Smooth muscle cell of the brain vasculature (primary cell): ENCODE data around the gene SLC38A4.
"Not testable (repeated sequence)": the region's sequence is repeated elsewhere in the genome, so short reads cannot be mapped to it uniquely, and the experiment has no call there.

Experiments
- DNase-seq: peaks from one replicate; pipeline ENCODE4 v3.0.0-alpha.2; 2012; ENCODE audit warnings: low read depth, low spot score

SLC38A4 gene

GRCh38 chr12:46777587-46777986 is 48.2 kb downstream of the SLC38A4 start:
- no peak for DNase-seq

GRCh38 chr12:46775796-46776195 is 50.0 kb downstream of the SLC38A4 start:
- no peak for DNase-seq

DNA sequence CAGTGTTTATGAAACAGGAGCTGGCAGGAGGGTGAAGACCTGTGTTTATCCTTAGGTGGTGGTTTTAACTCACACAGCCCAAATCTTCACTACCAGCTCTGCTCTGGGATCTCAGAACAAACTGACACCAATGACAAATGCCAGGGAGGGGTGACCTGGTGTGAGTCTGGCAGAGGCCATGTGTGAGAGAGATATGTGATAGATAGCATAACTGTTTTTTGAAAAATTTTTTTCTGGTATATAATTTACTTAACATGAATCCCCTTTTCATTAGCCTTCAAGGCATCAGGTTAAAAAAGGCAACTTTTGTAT is 51.5 kb downstream of the SLC38A4 start:
- DNase-seq: no peak

DNA sequence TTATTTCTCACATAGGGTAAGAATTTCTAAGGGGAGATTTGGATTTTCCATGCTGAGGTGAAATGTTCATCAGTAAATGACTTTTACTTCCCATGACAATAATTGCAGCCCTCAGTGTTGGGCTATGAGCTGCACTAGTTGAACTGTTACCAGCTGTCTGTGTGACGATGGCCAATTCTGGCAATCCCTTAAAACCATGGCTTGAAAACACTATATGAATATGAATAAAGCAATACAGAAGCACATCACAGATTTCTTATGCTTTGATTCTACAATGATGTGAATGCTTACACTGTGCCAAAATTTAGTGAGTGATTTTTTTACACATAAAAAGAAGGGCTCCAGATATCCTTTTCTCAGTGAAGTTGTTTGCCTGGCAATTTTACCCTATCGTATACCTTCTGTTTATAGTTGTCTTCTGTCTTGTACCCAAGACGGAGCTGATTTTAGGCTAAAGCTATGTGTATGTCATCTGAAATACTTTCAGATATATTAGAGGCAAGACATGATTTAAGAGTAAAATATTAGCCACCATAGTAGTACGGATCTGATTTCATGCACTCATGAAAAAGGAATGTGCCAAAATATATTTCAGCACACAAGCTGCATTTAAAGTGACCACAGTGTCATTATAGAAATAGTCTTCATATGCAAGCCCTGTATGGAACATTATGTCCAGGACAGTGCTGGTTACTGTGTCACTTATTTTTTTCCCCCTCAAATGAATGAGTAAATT is 52.0 kb downstream of the SLC38A4 start:
- no peak for DNase-seq

- no peak for DNase-seq
Measured at GRCh38 chr12:46771268-46771827, 54.4 kb downstream of the SLC38A4 start.

DNA sequence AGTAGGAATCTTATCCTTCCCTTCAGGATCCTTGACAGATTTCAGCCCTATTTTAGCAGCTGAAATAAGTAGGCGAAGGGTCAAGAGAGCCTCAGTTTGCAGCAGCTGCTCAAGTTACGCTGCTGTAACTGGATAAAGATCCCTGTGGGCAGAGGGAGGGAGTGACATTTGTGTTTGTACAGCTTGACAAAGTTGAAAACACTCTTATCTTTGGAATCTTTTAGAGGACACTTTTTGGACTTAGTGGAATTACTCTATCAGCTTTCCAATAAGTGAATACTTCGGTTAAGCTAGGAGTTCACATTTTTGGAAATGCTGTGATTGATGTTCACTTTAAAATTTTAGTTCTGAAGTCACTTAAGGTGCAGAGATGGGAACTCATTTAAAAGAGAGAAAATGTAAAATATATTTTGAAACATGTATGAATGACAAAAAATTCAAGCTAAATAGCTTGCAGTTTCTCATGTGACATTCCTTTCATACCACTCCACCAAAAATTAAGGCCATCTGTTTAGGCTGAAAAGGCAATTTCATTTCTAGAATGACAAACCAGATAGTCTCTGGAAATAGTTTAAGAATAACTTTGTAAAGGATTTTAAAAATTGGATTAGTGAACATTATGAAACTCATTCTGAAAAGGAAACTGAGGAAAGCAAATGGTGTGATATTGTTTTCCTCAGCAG is 55.2 kb downstream of the SLC38A4 start:
- no peak for DNase-seq

GRCh38 chr12:46764005-46764404 is 61.8 kb downstream of the SLC38A4 start:
- DNase-seq: no peak

DNA sequence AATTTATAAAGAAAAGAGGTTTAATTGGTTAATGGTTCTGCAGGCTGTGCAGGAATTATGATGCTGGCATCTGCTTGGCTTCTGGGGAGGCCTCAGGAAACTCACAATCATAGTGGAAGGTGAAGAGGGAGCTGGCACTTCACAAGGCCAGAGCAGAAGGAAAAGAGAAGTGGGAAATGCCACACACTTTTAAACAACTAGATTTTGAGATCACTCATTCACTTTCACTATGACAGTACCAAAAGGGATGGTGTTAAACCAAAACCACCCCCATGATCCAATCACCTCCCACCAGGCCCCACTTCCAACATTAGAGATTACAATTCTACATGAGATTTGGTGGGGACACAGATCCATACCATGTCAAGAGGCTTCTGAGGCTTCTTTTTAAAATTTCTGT is 62.6 kb downstream of the SLC38A4 start:
- no peak for DNase-seq

DNA sequence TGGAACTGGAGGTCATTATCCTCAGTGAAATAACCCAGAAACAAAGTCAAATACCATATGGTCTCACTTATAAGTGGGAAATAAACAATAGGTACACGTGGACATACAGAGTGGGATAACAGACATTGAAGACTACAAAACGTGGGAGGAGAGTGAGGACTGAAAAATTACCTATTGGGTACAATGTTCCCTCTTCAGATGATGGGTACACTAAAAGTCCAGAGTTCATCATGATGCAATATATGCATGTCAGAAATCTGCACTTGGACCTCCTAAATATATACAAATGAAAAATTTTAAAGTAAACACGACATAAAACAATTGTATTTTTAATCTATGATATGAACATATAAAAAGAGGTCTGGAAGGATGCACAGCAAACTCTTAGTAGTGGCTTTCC is 71.2 kb downstream of the SLC38A4 start:
- DNase-seq: no peak

DNA sequence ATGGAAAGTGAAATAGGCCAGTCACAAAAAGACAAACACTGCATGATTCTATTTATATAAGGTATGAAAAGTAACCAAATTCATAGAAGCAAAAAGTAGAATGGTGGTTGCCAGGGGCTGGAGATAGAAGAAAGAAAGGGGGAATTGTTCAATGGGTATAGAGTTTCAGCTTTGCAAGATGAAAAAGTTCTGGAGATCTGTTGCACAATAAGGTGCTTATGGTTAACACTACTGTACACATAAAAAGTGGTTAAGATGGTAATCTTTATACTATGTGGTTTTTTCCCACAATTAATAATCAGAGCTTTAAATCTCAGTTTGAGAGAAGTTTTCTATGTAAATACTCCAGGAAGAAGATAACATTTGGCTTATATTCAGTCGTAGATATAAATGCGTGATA is 73.4 kb downstream of the SLC38A4 start:
- DNase-seq: no peak

- no peak for DNase-seq
Measured at GRCh38 chr12:46751173-46751572, 74.6 kb downstream of the SLC38A4 start.

DNA sequence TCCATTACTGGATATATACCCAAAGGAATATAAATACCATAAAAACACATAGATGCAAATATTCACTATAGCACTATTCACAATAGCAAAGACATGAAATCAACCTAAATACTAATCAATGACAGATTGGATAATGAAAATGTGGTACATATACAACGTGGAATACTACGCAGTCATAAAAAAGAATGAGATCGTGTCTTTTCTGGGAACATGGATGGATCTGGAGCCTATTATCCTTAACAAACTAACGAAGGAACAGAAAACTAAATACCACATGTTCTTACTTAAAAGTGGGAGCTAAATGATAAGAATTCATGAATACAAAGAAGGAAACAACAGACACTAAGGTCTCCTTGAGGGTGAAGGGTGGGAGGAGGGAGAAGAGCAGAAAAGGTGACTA is 76.5 kb downstream of the SLC38A4 start:
- no peak for DNase-seq

- no peak for DNase-seq
Measured at GRCh38 chr12:46744283-46744682, 81.5 kb downstream of the SLC38A4 start.

GRCh38 chr12:46743456-46743855 is 82.3 kb downstream of the SLC38A4 start:
- DNase-seq: no peak

DNA sequence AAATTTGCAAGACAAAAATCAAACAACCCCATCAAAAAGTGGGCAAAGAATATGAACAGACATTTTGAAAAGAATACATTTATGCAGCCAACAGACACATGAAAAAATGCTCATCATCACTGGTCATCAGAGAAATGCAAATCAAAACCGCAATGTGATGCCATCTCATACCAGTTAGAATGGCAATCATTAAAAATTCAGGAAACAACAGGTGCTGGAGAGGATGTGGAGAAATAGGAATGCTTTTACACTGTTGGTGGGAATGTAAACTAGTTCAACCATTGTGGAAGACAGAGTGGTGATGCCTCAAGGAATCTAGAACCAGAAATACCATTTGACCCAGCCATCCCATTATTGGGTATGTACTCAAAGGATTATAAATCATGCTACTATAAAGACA is 83.5 kb downstream of the SLC38A4 start:
- DNase-seq: not testable (repeated sequence)

- DNase-seq: no peak
Measured at GRCh38 chr12:46725332-46725731, 100.5 kb downstream of the SLC38A4 start.

DNA sequence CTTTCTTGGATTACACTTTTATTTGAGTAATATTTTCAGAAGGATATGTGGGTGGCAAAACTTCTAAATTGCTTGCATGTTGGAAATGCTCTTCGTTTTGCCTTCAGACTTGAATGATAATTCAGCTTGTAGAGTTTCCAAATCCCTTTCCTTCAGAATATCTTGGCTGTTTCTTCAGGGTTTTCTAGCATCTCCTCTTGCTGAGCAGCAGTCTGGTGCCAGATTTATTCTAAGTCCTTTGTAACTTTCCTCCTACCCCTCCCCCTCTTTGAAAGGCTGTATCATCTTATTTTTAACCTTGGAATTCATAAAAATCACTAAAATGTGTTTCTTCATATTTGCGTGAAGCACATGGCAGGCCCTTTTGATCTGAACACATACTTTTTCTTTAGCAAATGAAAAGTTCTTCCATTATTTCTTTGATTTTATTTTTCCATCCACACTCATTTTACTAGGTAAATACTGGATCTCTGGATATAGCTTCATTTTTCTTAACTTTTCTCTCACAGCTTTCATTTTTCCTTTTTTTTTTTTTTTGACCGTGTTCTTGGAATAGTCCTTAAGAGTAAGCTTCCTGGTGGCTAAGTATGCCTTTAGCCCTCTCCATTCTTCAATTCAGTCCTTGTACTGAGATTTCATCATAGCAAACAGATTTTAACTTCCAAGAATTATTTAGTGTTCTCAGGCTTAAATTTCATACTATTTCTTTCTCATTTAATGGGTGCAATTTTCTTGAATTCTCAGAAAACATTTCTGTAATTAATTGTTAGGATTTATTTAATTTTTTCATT is 102.0 kb downstream of the SLC38A4 start:
- DNase-seq: no peak

DNA sequence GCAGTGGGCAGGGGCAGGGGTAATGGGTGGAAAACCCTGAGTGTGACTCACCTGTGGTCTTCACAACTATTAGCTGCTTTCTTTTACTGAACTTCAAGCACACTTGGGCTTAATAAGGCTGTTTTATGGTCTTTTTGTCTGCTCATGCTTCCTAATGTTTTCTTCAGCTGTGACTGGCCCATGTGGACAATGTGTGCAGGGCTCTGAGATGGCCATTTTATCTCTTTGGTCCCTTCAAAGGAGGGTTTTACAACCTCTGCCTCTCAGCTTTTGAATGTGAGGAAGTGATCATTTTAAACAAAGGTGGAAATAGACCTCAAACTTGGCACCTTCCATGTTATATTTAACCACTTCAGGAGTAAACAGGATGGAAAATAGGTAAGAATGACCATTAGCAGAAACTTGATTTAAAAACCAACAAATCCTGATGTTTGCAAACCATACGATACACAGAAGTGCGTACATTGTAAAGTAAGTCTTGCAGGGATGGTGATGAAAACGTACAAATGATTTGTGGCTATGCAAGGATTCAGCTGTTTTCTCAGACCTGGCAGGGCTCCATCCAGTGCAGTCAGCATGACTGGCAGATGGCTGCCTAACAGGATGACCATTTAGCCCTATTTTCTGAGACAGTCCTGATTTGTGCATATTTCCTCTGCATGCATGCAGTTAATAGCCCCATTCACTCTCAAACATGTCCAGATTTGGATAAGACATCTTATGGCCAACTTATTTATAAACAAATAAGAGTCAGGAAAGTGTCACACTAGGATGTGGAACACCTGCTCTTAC is 103.2 kb downstream of the SLC38A4 start:
- DNase-seq: no peak

DNA sequence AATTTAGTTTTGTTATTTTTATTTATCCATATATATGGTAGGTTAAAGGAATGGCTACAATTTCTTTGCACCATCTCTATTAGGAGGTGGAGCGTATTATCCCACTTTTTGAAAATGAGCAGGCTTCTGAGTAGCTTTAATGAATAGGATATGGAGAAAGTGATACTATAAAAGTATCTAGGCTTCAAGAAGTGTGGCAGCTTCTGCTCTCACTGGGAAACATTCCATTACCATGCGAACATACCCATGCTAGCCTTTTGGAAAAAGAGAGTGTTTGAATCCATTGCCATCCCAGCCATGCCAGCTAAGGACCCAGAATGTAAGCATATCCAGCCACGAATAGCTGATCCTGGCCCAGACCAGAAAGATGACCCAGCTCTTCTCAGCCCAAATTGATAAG is 107.3 kb downstream of the SLC38A4 start:
- no peak for DNase-seq

GRCh38 chr12:46717868-46718267 is 107.9 kb downstream of the SLC38A4 start:
- no peak for DNase-seq

- DNase-seq: no peak
Measured at GRCh38 chr12:46717159-46717558, 108.6 kb downstream of the SLC38A4 start.
